Muscle layer of duodenum (tissue), 2 donors: ENCODE results near the gene DNAJC30.

Source experiments
- H3K27ac ChIP-seq: one replicate; pipeline ENCODE4 v1.7.0; 2013; ENCODE audit warnings: mild to moderate bottlenecking, low read length
- H3K27me3 ChIP-seq: one replicate; pipeline ENCODE4 v1.7.0; 2013; ENCODE audit warnings: low read depth, mild to moderate bottlenecking, control low read depth, low read length
- H3K36me3 ChIP-seq, 2 donors: one replicate each; pipeline ENCODE4 v1.7.0; 2013; ENCODE audit warnings: low read length in 2 of 2, control low read depth in 1 of 2, mild to moderate bottlenecking in 1 of 2; ENCODE audit not compliant: insufficient read depth in 2 of 2, control insufficient read depth in 1 of 2
- H3K4me1 ChIP-seq, 2 donors: one replicate each; pipeline ENCODE4 v1.7.0; 2013; ENCODE audit warnings: low read length in 2 of 2, mild to moderate bottlenecking in 2 of 2, control low read depth in 1 of 2, moderate library complexity in 1 of 2; ENCODE audit not compliant: insufficient read depth in 2 of 2, control insufficient read depth in 1 of 2
- H3K4me3 ChIP-seq, 2 donors: one replicate each; pipeline ENCODE4 v1.7.0; 2013; ENCODE audit warnings: low read length in 2 of 2, low read depth in 1 of 2, mild to moderate bottlenecking in 1 of 2
- H3K9me3 ChIP-seq, 2 donors: one replicate each; pipeline ENCODE4 v1.7.0; 2013; ENCODE audit warnings: low read length in 2 of 2, control low read depth in 1 of 2, mild to moderate bottlenecking in 1 of 2; ENCODE audit not compliant: control insufficient read depth in 1 of 2
- donor health status: healthy.

The DNAJC30 gene

GRCh38 chr7:73645643-73646174 lies 37.5 kb downstream of the DNAJC30 start:
- H3K9me3 ChIP-seq = peaks cover 0 to 6% of the 10 kb centered on the region in 2 donors
- H3K4me3 ChIP-seq = no peak overlapping the region
- peaks cover 4 to 5% of the 10 kb centered on the region in 2 donors for H3K4me1 ChIP-seq
- peaks cover 21% of the 10 kb centered on the region for H3K27me3 ChIP-seq
- H3K27ac ChIP-seq = no peak overlapping the region
- H3K36me3 ChIP-seq = no peaks in the 10 kb centered on the region

- peaks cover 4 to 5% of the 10 kb centered on the region in 2 donors for H3K4me1 ChIP-seq
- no peak overlapping the region for H3K4me3 ChIP-seq
- H3K27me3 ChIP-seq = peaks cover 21% of the 10 kb centered on the region
- H3K36me3 ChIP-seq = no peaks in the 10 kb centered on the region
- H3K27ac ChIP-seq = no peak overlapping the region
- H3K9me3 ChIP-seq = peaks cover 0 to 6% of the 10 kb centered on the region in 2 donors
These were observed 38.5 kb downstream of the DNAJC30 start for GRCh38 chr7:73644688-73645286.

GRCh38 chr7:73642834-73643233 lies 40.4 kb downstream of the DNAJC30 start:
- peaks cover 0 to 6% of the 10 kb centered on the region in 2 donors for H3K9me3 ChIP-seq
- peaks cover 11% of the 10 kb centered on the region for H3K27me3 ChIP-seq
- H3K4me3 ChIP-seq = no peak overlapping the region
- no peaks in the 10 kb centered on the region for H3K36me3 ChIP-seq
- H3K4me1 ChIP-seq = peaks cover 0 to under 1% of the 10 kb centered on the region in 2 donors
- H3K27ac ChIP-seq = no peak overlapping the region

- Histone ChIP-seq H3K4me1 (no peaks in the 10 kb centered on the region), H3K27ac (no peak overlapping the region), H3K4me3 (no peak overlapping the region), H3K27me3 (no peaks in the 10 kb centered on the region), H3K36me3 (no peaks in the 10 kb centered on the region), H3K9me3 (peaks cover 0 to 6% of the 10 kb centered on the region in 2 donors)
These were observed 44.3 kb downstream of the DNAJC30 start for GRCh38 chr7:73638911-73639310.

- no peaks in the 10 kb centered on the region for H3K9me3 ChIP-seq
- H3K36me3 ChIP-seq = no peaks in the 10 kb centered on the region
- H3K27me3 ChIP-seq = no peaks in the 10 kb centered on the region
- H3K4me1 ChIP-seq = no peaks in the 10 kb centered on the region
- H3K4me3 ChIP-seq = no peak overlapping the region
- no peak overlapping the region for H3K27ac ChIP-seq
These were observed 47.6 kb downstream of the DNAJC30 start for GRCh38 chr7:73635428-73636200.

- no peak overlapping the region for H3K27ac ChIP-seq
- H3K36me3 ChIP-seq = no peaks in the 10 kb centered on the region
- no peaks in the 10 kb centered on the region for H3K27me3 ChIP-seq
- no peaks in the 10 kb centered on the region for H3K4me1 ChIP-seq
- no peaks in the 10 kb centered on the region for H3K9me3 ChIP-seq
- H3K4me3 ChIP-seq = no peak overlapping the region
These were observed 49.4 kb downstream of the DNAJC30 start for GRCh38 chr7:73633844-73634243.

- no peaks in the 10 kb centered on the region for H3K4me1 ChIP-seq
- no peaks in the 10 kb centered on the region for H3K27me3 ChIP-seq
These were observed 49.9 kb downstream of the DNAJC30 start for GRCh38 chr7:73633323-73633722.

GRCh38 chr7:73631558-73631957 lies 51.7 kb downstream of the DNAJC30 start:
- H3K9me3 ChIP-seq = no peaks in the 10 kb centered on the region
- no peaks in the 10 kb centered on the region for H3K36me3 ChIP-seq
- no peaks in the 10 kb centered on the region for H3K27me3 ChIP-seq
- H3K4me1 ChIP-seq = no peaks in the 10 kb centered on the region
- H3K27ac ChIP-seq = no peak overlapping the region
- H3K4me3 ChIP-seq = no peak overlapping the region

More at GRCh38 chr7:73633323-73633722, 49.9 kb downstream of the DNAJC30 start:
- no peaks in the 10 kb centered on the region for H3K9me3 ChIP-seq
- H3K36me3 ChIP-seq = no peaks in the 10 kb centered on the region
- H3K4me3 ChIP-seq = no peak overlapping the region
- H3K27ac ChIP-seq = no peak overlapping the region
